Stimulated activated CD4-positive, alpha-beta T cell treated with anti-CD3 and anti-CD28 coated beads, TNF-alpha, amount 100 ng/mL, for 4 hours (primary cell): Measurements from ENCODE around the gene NFKB2.

Experiments
- DNase-seq, 3 experiments: peaks; one replicate each; pipeline ENCODE4 v3.0.0-alpha.2; 2020; ENCODE audit warnings: low read depth in 3 of 3

Gene NFKB2

DNA sequence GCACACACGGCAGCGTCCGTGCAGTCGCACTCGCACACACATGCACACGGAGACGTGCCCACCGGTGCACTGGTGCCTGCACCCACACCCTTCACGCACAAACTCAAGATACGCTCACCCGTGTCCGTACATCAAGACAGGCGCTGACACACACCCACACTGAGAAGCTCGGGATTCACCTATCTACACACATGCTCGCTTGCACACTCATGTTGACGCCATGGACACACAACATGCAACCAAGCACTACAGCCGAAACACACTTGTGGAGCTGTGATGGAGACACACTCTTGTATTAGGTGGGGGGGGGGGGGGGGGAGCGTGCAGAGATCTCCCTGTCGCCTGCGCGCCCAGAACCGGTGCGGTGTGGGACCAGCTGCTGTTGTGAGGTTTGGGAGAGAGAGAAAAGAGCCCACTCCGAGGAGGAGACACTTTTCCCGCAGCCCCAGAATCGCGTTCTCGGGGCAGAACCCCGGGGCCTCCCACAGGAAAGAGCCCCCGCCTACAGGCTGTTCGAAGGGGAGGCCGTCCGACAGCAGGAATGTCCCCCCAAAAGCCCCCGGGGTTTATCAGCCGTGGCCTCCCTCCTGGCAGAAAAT lies 605 bp upstream of the NFKB2 start:
- DNase-seq, result peak in 1 of 3 experiments; percentile 37

- no peak for DNase-seq
Measured at GRCh38 chr10:102396317-102396650, 779 bp downstream of the NFKB2 start.

DNA sequence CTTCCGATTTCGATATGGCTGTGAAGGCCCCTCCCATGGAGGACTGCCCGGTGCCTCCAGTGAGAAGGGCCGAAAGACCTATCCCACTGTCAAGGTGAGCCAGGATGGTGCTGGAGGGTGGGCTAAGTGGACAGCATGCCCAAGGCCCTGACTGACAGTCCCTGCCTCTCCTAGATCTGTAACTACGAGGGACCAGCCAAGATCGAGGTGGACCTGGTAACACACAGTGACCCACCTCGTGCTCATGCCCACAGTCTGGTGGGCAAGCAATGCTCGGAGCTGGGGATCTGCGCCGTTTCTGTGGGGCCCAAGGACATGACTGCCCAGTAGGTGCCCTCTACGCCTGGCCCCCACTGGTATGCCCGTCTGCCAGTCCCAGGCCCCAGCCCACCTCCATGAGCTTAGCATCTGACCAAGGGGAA lies 1.2 kb downstream of the NFKB2 start:
- DNase-seq, result no peak

DNA sequence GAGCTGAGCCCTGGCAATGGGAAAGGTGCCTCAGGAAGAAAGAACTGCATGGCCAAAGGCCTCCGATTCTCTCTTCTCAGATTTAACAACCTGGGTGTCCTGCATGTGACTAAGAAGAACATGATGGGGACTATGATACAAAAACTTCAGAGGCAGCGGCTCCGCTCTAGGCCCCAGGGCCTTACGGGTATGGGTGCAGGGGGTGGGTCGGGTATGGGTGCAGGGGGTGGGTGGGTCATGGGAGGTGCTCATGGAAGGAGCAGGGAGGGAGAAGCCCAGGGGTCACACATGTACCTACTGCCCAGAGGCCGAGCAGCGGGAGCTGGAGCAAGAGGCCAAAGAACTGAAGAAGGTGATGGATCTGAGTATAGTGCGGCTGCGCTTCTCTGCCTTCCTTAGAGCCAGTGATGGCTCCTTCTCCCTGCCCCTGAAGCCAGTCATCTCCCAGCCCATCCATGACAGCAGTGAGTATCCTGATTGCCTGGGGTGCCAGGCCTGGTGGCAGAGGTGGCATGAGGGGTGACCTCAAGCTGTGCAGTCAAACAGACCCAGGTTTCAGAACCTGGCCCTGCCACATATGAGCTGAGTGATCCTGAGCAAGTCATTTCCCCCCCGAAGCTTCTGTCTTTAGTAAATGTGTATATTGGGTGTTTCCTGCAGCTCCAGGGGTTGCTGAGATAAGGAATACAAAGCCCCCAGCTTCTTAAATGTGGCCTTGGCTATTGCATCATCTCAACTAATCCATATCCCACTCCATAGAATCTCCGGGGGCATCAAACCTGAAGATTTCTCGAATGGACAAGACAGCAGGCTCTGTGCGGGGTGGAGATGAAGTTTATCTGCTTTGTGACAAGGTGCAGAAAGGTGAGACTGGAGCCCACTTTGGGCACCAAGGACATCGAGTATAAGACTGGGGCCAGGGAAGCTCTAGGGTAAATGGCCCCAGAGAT lies 2.0 kb downstream of the NFKB2 start:
- DNase-seq, result no peak

GRCh38 chr10:102398172-102399020 lies 2.9 kb downstream of the NFKB2 start:
- no peak for DNase-seq

DNA sequence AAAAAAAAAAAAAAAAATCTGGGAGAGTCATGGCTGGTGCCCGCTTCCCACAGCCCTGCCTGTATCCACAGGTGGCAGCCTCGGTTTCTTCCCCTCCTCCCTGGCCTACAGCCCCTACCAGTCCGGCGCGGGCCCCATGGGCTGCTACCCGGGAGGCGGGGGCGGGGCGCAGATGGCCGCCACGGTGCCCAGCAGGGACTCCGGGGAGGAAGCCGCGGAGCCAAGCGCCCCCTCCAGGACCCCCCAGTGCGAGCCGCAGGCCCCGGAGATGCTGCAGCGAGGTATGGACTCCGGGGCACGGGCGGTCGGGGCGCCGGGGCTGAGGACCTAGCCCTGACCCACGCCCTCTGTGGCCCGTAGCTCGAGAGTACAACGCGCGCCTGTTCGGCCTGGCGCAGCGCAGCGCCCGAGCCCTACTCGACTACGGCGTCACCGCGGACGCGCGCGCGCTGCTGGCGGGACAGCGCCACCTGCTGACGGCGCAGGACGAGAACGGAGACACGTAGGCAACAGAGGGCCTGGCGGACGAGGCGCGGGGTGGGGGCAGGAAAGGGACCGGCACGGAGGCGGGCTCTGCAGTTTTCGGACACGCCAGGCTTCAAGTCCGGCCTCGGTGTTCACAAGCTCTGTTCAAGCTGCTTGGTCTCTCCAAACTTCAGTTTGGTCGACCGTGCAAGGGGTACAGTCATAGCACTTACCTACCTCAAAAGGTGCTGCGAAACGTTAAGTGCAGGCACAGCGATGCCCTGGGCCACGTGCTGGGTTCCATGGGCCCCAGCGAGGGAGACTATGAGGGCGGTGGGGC lies 3.9 kb downstream of the NFKB2 start:
- DNase-seq, result peak; percentile 67 to 75 (median 74)

GRCh38 chr10:102400076-102400475 lies 4.6 kb downstream of the NFKB2 start:
- DNase-seq, result no peak

GRCh38 chr10:102400598-102401341 lies 5.3 kb downstream of the NFKB2 start:
- DNase-seq, result no peak

DNA sequence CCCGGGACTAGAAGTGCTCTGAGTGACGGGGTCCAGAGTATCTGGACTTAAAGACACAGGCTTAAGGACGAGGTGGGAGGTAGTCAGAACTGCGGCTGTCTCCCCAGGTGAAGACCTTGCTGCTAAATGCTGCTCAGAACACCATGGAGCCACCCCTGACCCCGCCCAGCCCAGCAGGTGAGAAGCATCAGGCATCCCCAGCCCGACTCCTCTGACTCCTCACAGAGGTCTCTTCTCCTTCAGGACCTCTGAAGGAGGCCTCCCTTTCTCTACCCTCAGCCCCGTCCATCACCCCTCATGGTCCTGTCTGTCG lies 5.8 kb downstream of the NFKB2 start:
- no peak for DNase-seq

- no peak for DNase-seq
Measured at GRCh38 chr10:102401735-102402511, 6.4 kb downstream of the NFKB2 start.

DNA sequence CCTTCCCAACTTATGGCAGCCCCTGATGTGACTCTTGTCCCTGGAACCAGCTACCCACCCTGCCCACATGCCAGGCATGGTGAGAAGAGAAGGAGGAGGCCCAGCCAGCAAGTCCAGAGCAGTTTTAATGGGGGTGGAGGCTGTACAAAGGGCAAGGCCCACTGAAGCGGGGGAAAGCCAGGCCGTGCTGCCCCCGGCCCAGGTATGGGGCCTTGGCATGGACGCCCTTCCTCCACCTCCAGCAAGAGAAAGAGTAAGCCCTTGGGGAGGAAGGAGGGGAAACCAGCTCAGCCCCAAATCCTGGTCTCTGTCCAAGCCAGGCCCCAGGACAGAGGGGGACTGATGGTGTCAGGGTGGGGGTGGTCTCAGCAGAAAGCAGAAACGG lies 7.0 kb downstream of the NFKB2 start:
- DNase-seq, result no peak

- no peak for DNase-seq
Measured at GRCh38 chr10:102403115-102403514, 7.6 kb downstream of the NFKB2 start.

DNA sequence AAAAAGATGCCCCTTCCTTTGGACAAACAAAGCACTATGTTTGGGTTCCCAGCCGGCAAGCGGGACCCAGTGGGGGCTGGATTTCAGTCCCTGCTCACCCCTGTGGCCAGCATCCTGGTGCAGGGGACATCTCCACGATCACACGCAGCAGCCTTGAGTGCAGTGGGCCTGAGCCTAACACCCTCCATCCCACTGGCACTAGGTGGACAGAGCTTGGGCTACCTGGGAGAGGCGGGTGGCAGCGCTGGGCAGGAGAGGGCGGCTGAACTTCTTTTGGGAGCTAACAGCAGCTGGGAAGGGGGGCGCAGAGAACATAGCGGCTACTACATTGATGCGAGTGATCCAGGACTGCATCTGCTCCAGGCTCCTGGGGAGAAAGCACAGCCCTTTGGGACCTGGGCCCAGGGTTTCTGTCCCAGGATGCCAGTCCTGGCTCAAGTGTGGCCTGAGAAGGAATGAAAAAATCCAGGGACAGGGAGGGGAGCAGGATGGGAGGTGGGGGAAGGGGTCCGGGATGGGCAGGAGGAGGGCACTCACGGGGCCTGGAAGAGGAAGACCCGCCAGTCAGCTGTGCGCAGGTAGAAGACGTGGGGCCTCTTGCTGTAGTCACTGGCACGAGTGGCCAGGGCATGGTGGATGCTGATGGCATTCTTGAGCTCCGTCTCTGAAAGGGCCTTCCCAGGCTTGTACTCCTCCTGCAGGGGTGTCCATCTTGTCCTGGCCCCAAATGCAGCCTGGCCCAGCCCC lies 9.0 kb downstream of the NFKB2 start:
- DNase-seq, result no peak

DNA sequence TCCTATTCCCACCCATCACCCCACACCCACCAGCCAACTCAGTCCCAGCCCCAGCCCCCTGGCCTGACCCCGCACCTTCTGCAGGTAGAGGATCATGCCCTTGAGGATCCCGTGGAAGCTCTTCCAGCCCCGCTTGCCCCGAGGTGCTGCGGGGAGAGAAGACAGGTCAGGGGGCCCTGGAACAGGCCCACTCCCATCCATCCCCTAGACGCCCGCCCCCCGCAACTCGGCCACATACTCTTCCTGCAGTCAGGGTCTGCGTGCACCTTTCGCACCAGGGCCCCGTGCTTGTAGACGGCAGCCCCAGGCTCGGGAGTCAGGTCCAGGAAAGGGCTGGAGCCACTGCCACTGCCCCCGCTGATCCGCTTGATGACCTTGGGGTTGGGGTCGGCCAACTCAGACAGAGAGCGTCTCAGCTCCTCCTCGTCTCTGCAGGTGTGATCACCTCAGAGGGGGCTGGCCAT lies 9.6 kb downstream of the NFKB2 start:
- DNase-seq, result no peak

DNA sequence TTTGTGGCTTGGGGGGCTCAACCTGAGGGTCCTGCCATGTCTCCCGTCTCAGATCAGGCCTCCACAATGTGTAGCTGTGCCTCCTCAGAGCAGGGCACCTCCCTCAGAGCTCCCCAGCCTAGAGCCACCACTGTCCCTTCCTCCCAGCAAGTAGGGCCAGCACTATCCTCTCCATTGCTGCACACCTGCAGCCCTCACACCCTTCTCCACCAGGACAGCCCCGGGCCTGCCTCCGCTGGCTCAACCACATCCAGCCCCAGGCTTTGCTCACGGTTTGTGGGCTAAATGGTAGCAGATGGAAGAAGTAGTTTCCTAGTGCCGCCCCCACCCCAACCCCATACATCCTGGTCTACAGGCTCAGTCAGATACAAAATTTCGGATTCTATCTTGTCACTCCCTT lies 10.1 kb downstream of the NFKB2 start:
- DNase-seq, result no peak

DNA sequence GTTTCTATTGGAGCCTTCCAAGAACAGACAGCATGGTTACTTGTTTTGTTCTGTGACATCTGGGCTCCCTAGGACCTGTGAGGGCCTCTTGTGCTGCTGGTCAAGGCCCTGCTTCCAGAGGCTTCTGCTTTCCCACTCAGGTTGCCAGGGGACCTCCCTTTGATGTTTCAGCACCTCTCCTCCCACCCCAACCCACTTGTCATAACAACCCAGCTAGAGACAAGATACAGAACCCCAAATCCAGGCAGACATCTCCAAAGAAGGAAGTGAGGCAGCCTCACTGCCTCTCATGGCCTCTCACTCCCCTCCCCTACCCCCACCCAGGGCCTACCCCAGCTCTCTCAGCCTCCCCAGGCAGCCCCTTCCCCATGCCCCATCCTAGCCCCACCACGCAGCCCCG lies 11.3 kb downstream of the NFKB2 start:
- no peak for DNase-seq

- no peak for DNase-seq
Measured at GRCh38 chr10:102407425-102408130, 12.1 kb downstream of the NFKB2 start.

DNA sequence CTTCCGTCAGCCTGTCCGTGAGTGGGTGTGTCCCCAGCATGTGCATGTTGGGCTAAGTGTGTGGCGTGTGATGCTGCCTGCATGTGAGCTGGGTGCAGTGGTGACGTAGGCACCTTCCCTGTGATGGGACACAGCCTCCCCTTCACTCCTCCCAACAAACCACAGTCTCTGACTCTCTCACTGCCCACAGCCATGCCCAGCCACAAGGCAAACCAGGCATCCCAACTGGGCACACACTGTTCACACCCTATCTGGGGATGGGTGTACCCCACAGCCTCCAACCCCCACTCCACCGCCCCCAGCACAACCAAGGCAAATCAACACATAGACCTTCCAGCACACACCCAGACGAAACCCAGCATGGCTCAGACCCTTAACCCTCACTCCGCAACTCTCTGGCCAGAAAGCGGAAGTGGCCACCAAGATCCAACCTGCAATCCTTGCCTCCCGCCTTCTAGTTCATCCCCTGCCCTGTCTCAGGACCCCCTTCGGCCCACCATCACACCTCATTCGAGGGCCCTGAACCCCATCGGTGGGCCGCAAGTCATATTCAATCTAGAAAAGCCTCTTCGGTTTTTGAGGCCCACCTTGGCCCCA lies 12.7 kb downstream of the NFKB2 start:
- no peak for DNase-seq
